Astrocyte of the hippocampus (primary cell): Measurements from ENCODE around the gene PIGR.
A peak's percentile ranks its signal among the peaks of the same experiment; 100 is the strongest.

Source experiments
- DNase-seq: peaks from one replicate; pipeline ENCODE4 v3.0.0; 2011; ENCODE audit warnings: low read depth, low spot score

The PIGR gene

GRCh38 chr1:206892351-206892984, 53.8 kb downstream of the PIGR start:
- DNase-seq = no peak

DNA sequence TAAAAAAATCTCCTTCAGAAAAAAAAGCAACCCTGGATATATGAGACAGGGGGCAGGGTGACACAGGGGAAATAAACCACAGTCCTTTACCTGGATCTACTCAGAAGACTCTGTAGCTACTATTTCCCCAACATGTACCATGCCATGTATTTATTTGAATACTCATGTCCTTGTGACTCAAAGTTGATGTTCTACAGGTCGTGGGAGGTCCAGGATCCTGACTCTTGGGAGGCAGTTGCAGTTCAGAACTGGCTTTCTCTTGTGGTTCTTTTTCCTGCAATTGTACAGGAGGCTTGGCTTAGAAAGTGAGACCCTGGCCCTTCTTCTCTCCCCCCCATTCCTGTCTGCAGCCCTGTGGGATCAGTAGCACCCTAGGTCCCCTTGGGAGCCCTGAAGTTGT, 54.9 kb downstream of the PIGR start:
- no peak for DNase-seq

DNA sequence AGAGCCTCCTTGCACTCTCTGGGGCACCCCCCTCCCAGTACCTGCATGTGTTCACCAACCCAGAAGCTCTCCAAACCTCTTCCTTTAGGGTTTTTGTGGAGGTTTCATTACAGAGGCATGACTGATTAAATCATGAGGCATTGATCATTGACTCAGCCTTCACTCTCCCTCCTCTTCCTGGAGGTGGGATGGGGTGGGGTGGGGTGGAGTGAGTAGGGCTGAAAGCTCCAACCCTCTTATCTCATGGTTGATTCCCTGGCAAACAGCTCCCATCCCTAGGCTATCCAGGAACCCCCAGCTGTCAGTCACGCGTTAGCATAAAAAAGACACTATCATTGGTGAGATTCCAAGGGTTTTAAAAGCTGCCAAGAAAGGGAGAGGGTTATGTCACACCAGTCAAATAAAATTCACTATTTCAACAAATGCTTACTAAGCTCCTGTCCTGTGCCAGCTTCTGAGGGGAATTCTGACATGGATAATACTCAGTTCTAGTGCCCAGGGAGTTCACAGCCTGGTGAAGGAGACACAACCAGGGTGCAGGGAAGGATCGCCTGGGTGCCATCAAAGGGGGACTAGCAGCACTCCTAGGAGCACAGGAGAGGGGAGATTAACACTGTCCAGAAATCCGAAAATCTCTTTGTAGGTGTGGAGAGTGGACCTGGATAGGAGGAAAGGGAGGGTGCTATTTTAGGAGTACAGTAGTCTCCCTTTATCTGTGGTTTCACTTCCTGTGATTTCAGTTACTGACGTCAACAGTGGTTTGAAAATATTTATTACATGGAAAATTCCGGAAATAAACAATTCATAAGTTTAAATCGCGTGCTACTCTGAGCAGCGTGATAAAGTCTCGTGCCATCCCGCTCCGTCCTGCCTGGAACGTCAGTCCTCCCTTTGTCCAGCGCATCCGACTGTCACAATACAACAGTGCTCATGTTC, 55.9 kb downstream of the PIGR start:
- peak; percentile 20 for DNase-seq

- no peak for DNase-seq
Observed at GRCh38 chr1:206887701-206888100, 58.6 kb downstream of the PIGR start.

- no peak for DNase-seq
Observed at GRCh38 chr1:206886831-206887230, 59.4 kb downstream of the PIGR start.

GRCh38 chr1:206885341-206886060, 60.8 kb downstream of the PIGR start:
- DNase-seq = no peak

- no peak for DNase-seq
Observed at GRCh38 chr1:206883876-206884275, 62.4 kb downstream of the PIGR start.

DNA sequence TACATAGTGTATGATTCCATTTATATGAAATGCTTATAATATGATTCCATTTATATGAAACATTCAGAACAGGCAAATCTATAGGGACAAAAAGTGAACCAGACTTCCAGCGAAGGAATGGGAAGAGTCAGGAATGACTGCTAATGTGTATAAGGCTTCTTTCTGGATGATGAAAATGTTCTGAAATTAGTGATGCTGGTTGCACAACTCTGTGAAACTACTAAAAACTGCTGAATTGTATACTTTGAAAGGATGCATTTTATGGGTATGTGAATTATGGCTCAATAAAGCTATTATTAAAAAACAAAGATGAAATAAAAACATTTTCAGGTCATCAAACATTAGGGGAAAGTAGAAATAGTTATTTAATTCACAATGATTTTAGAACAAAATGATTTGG, 63.1 kb downstream of the PIGR start:
- no peak for DNase-seq

- no peak for DNase-seq
Observed at GRCh38 chr1:206882555-206882954, 63.7 kb downstream of the PIGR start.

- DNase-seq = no peak
Observed at GRCh38 chr1:206880314-206880713, 66.0 kb downstream of the PIGR start.
